Neural cell (in vitro differentiated cells): ENCODE measurements around the gene IFI27.

Source experiments
- EZH2 ChIP-seq: fragments of 200-600, 300-800 bp; shearing (Covaris generic), sonication (generic); IDR thresholded peaks from 2 replicates; pipeline ENCODE4 v1.6.1; 2014; ENCODE audit warnings: antibody characterized with exemption, low read length, borderline replicate concordance, mild to moderate bottlenecking; ENCODE audit not compliant: insufficient read depth, poor library complexity, severe bottlenecking
- POLR2AphosphoS5 ChIP-seq: IDR thresholded peaks from 2 replicates; pipeline ENCODE4 v1.6.1; 2012
- REST ChIP-seq: IDR thresholded peaks from 2 replicates; pipeline ENCODE4 v1.6.1; 2012; ENCODE audit warnings: borderline replicate concordance
- SMC3 ChIP-seq: fragments of 450-650 bp; conservative IDR thresholded peaks from 2 replicates; pipeline ENCODE4 v1.6.1; 2014; ENCODE audit warnings: antibody characterized with exemption, mild to moderate bottlenecking, moderate library complexity; ENCODE audit not compliant: poor library complexity
- TF ChIP-seq, protein P1 (sequence below): fragments of 450-650 bp; IDR thresholded peaks from 2 replicates; pipeline ENCODE4 v1.5.1; 2014; ENCODE audit warnings: antibody characterized with exemption, mild to moderate bottlenecking, moderate library complexity; ENCODE audit not compliant: poor library complexity, severe bottlenecking

- no peak for TF ChIP-seq REST
- TF ChIP-seq, protein P1, sequence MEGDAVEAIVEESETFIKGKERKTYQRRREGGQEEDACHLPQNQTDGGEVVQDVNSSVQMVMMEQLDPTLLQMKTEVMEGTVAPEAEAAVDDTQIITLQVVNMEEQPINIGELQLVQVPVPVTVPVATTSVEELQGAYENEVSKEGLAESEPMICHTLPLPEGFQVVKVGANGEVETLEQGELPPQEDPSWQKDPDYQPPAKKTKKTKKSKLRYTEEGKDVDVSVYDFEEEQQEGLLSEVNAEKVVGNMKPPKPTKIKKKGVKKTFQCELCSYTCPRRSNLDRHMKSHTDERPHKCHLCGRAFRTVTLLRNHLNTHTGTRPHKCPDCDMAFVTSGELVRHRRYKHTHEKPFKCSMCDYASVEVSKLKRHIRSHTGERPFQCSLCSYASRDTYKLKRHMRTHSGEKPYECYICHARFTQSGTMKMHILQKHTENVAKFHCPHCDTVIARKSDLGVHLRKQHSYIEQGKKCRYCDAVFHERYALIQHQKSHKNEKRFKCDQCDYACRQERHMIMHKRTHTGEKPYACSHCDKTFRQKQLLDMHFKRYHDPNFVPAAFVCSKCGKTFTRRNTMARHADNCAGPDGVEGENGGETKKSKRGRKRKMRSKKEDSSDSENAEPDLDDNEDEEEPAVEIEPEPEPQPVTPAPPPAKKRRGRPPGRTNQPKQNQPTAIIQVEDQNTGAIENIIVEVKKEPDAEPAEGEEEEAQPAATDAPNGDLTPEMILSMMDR = no peak
- no peak for TF ChIP-seq EZH2
- no peak for TF ChIP-seq POLR2AphosphoS5
- TF ChIP-seq SMC3 = no peak
Measured at GRCh38 chr14:94143711-94144110, 33.2 kb downstream of the IFI27 start.
